NCI-H226 (cell line): ENCODE measurements around the gene MASP2.
"Not testable (repeated sequence)": the region's sequence is repeated elsewhere in the genome, so short reads cannot be mapped to it uniquely, and the experiment has no call there.

Experiments used
- DNase-seq: peaks from one replicate; pipeline ENCODE4 v3.0.0-alpha.2; 2015

MASP2 gene

GRCh38 chr1:11037019-11037739, 9.9 kb downstream of the MASP2 start:
- DNase-seq, result not testable (repeated sequence)

GRCh38 chr1:11031624-11032262, 15.3 kb downstream of the MASP2 start:
- DNase-seq, result no peak

GRCh38 chr1:11030865-11031264, 16.2 kb downstream of the MASP2 start:
- DNase-seq, result no peak

DNA sequence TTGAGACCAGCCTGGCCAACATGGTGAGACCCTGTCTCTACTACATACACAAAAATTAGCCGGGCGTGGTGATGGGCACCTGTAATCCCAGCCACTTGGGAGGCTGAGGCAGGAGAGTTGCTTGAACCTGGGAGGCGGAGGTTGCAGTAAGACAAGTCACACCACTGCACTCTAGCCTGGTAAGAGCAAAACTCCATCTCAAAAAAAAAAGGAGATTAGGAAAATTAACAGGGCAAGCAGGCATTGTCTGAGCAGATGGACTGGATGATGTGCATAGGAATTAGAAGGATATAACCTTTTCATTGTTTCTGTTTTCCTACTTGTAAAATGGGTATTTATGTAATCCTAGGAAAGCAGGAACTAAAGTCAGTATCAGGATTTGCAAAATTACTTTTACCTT, 19.0 kb downstream of the MASP2 start:
- no peak for DNase-seq

GRCh38 chr1:11027316-11027715, 19.7 kb downstream of the MASP2 start:
- DNase-seq, result no peak

DNA sequence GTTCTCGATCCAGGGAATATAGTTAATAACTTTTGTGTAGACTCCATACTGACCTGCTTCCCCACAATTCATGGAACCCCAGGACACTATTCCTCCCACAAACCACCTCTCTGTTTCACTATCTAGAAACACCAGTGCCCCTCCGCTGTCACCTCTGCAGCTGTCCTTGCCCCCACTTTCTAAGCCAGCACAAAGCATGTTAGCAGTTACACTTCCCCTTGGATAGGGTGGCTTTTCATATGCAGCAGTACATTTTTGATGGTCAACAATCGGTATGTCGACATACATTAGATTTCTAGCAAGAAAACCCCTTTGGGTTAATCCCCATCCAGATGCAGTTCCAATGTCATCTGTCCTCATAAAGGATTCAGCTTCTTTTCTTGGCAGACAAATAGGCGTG, 20.1 kb downstream of the MASP2 start:
- no peak for DNase-seq

GRCh38 chr1:11026052-11026451, 21.0 kb downstream of the MASP2 start:
- no peak for DNase-seq

DNA sequence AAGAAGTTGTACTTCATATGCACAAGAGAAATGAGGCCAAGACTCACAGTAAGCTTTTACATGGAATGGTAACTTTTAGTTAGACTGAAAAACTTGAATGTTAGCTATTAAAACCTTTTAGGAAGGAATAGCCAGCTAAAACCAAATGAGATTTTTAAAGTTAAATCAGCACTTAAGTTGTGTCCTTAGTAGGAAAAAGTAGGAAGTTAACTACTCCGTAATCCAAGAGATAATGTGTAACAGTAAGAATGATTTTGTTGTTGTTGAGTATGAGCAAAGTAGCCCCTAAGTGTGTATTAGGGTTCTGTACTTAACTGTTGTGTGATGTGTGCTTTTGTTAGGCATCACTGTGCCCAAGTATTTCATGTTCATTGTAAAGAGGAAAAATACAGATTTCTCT, 21.4 kb downstream of the MASP2 start:
- no peak for DNase-seq

DNA sequence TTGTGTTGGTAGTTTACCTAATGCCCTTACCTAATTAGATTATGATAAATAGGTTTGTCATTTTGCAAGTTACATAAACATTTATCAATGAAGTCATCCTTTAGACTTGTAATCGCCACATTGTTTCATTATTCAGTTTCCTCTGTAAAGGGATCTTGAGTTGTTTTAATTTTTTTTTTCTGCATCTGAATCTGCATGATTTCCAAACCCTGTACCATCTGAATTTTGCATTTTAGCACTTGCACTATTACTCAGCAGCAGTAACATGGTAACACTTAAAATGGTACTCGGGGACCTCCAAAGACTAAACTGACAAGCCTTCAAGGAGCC, 22.2 kb downstream of the MASP2 start:
- DNase-seq, result no peak

- no peak for DNase-seq
These were observed 22.7 kb downstream of the MASP2 start for GRCh38 chr1:11024154-11024873.

DNA sequence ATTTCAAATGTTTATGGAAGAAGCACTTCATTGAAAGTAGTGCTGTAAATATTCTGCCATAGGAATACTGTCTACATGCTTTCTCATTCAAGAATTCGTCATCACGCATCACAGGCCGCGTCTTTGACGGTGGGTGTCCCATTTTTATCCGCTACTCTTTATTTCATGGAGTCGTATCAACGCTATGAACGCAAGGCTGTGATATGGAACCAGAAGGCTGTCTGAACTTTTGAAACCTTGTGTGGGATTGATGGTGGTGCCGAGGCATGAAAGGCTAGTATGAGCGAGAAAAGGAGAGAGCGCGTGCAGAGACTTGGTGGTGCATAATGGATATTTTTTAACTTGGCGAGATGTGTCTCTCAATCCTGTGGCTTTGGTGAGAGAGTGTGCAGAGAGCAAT, 23.8 kb downstream of the MASP2 start:
- DNase-seq, result no peak

DNA sequence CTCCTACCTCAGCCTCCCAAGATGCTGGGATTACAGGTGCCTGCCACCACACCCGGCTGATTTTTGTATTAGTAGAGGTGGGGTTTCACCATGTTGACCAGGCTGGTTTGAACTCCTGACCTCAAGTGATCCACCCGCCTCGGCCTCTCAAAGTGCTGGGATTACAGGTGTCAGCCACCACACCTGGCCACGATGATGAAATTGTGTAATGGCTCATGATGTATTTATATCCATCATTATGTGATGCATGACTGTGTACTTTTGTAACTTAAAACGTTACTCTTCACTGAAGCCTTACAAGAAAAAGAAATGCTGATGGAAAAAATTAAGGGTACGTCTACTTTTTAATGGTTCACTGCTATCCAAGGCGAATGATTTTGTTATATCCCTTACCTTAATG, 27.1 kb downstream of the MASP2 start:
- DNase-seq, result no peak

- not testable (repeated sequence) for DNase-seq
These were observed 27.7 kb downstream of the MASP2 start for GRCh38 chr1:11019358-11019757.

GRCh38 chr1:11013160-11013531, 33.9 kb downstream of the MASP2 start:
- DNase-seq, result no peak

DNA sequence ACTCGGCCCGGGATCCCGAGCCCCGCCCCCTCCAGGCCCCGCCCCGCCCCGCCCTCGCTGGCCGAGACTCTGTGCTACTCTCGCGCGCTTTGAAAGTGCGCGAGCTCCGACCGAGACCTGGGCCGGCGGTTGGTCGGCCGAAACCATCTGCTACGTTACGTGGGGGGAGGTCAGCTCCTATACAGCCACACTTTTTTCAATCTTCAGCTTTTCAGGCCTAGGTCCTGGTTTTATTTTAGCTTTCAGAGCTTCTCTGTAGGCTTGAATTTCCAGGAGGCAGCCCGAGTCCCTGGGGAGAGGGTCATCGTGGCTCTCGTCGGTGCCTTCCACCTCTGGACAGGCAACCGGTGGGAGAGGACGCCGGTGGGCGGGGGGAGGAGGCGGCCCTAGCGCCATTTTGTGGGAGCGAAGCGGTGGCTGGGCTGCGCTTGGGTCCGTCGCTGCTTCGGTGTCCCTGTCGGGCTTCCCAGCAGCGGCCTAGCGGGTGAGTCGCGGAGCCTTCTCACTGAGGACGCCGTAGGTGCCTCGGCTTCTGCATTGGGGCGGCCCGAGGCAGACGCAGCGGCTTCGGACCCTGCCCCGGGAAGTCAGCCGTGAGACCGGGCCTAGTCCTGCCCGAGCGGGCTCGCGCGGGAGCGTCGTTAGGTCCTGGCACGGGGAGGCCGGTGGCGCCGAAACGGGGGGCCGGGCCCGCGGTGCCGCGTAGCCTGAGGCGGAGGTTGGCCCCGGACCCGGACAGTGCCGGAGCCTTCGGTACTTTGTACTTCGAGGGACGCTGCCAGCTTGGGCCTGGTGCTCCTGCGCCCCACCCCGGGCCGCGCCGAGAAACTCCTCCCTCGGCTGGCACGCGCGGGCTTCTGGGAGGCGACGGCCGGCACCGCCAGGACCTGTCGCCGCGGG, 34.5 kb downstream of the MASP2 start, which contains the start of gene TARDBP:
Gene TARDBP (plus strand): TSS at position 395 of the 900 bp plus-strand sequence. CDS start 1,074 bp downstream, outside the sequence.
- peak; percentile 73 for DNase-seq

DNA sequence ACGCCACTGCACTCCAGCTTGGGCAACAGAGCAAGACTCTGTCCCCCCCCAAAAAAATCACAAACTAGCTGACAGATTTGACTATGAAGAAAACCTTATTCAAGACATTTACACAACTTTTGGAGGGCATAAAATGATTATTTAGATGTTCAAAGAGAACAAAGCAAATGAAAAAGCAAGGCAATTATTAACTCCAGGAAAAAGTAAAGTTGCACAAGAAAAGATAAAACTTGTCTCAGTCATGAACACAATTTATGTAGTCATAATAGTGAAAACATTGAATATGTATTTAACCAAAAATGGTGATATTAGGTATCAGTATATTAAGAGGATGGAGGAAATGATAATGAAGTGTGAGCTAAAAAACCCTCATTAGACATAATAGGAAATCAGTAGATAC, 46.5 kb downstream of the MASP2 start:
- no peak for DNase-seq

GRCh38 chr1:10996100-10996499, 50.9 kb downstream of the MASP2 start:
- no peak for DNase-seq

DNA sequence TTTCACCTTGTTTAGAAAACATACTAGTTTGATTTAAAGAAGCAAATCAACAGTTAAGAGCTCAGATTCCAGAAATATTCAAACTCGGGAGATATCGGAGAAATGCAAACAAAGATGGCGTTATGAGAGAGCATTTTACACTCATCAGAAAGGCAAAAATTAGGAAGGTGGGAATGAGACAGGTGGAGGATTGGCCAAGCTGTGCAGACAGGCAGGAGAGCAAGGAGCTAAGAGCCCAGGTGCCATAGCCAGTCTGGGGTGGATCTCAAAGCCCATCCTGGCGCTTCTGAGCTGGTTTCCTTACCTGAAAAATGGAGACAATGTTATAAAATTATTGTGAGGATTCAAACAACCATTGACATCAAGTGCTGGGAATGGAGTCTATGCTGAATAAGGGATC, 54.2 kb downstream of the MASP2 start:
- no peak for DNase-seq

GRCh38 chr1:10992004-10992403, 55.0 kb downstream of the MASP2 start:
- not testable (repeated sequence) for DNase-seq

DNA sequence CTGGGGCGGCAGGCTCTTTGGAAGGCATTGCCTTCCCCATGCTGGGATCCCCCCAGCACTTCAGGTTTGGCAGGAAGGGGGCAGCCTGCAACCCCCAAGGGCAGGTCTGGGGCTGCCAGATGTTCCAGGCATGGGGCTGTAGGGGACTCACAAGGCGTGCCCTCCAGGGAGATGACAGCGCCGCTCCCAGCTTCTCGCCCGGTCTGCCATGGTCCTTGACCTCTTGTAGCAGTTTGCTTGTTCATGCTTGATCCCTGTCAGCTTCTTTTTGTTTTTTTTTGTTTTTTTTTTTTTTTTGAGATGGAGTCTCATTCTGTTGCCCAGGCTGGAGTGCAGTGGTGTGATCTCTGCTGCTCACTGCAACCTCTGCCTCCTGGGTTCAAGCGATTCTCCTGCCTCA, 56.2 kb downstream of the MASP2 start:
- DNase-seq, result no peak

DNA sequence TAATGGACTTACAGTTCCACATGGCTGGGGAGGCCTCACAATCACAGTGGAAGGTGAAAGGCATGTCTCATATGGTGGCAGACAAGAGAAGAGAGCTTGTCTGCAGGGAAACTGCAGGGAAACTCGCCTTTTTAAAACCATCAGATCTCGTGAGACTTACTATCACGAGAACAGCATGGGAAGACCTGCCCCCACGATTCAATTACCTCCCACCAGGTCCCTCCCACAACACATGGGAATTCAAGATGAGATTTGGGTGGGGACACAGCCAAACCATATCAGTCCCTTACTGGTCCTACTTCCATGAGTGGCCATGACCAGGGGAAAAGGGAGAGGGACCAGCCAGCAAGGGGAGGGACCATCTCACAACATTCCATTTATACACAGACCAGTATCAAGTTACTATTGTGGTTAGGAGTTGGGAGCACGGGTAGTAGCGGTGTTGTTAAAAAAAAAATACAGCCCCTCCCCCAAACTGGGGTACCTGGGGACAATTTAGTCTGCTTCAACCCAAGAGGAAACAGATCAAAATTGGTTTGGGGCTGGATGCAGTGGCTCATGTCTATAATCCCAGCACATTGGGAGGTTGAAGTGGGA, 57.0 kb downstream of the MASP2 start:
- not testable (repeated sequence) for DNase-seq

GRCh38 chr1:10989095-10989494, 57.9 kb downstream of the MASP2 start:
- no peak for DNase-seq
